IPS-11a (cell line): ENCODE results near the gene HLCS.
"Not testable (repeated sequence)": the region's sequence is repeated elsewhere in the genome, so short reads cannot be mapped to it uniquely, and the experiment has no call there.

Source experiments
- H3K4me3 ChIP-seq: one replicate; pipeline ENCODE4 v1.5.1; 2013; ENCODE audit warnings: low read depth, low read length, control low read depth

Gene HLCS

GRCh38 chr21:36966066-36966820 is at the start of gene HLCS:
HLCS (minus strand) TSS chr21:36966669; CDS start chr21:36966638, 31 bp downstream.
- peak within 1 kb of the TSS; percentile 50 for H3K4me3 ChIP-seq

GRCh38 chr21:37009740-37010341 is 43.4 kb upstream of the HLCS start:
- no peak overlapping the region for H3K4me3 ChIP-seq

- no peak overlapping the region for H3K4me3 ChIP-seq
These were observed 42.3 kb upstream of the HLCS start for GRCh38 chr21:37008724-37009123.

- peak within 1 kb of the TSS; percentile 45 for H3K4me3 ChIP-seq
These were observed 40.2 kb upstream of the HLCS start, which contains the start of gene RIPPLY3 for GRCh38 chr21:37006486-37007291. RIPPLY3 (plus strand) TSS chr21:37006702; CDS start chr21:37006773, 71 bp downstream.

- peak overlapping the region; percentile 45 for H3K4me3 ChIP-seq
These were observed 39.3 kb upstream of the HLCS start for GRCh38 chr21:37005548-37006485.

GRCh38 chr21:37003917-37004316 is 37.4 kb upstream of the HLCS start:
- H3K4me3 ChIP-seq: not testable (repeated sequence)

- not testable (repeated sequence) for H3K4me3 ChIP-seq
These were observed 36.4 kb upstream of the HLCS start for GRCh38 chr21:37002851-37003250.

GRCh38 chr21:37001441-37001840 is 35.0 kb upstream of the HLCS start:
- H3K4me3 ChIP-seq: no peak overlapping the region

GRCh38 chr21:37000381-37000780 is 33.9 kb upstream of the HLCS start:
- H3K4me3 ChIP-seq: no peak overlapping the region

- H3K4me3 ChIP-seq: no peak overlapping the region
These were observed 32.8 kb upstream of the HLCS start for GRCh38 chr21:36999131-36999898.

- H3K4me3 ChIP-seq: not testable (repeated sequence)
These were observed 28.8 kb upstream of the HLCS start for GRCh38 chr21:36995285-36995684.

GRCh38 chr21:36994501-36995158 is 28.2 kb upstream of the HLCS start:
- no peak overlapping the region for H3K4me3 ChIP-seq

- H3K4me3 ChIP-seq: no peak overlapping the region
These were observed 26.2 kb upstream of the HLCS start for GRCh38 chr21:36992671-36993070.

GRCh38 chr21:36990508-36991205 is 24.2 kb upstream of the HLCS start:
- H3K4me3 ChIP-seq: peak overlapping the region; percentile 45

GRCh38 chr21:36989699-36990507 is 23.4 kb upstream of the HLCS start:
- H3K4me3 ChIP-seq: peak overlapping the region; percentile 45

GRCh38 chr21:36989199-36989698 is 22.8 kb upstream of the HLCS start:
- H3K4me3 ChIP-seq: peak overlapping the region; percentile 45

- no peak overlapping the region for H3K4me3 ChIP-seq
These were observed 22.1 kb upstream of the HLCS start for GRCh38 chr21:36988536-36988935.

- H3K4me3 ChIP-seq: no peak overlapping the region
These were observed 21.4 kb upstream of the HLCS start for GRCh38 chr21:36987845-36988244.
